DOHH2 (cell line): ENCODE data around the gene LHX5.

Experiments used
- EZH2phosphoT487 ChIP-seq: fragments of 200-600 bp; sonication (generic); IDR thresholded peaks from 2 replicates; pipeline ENCODE4 v1.6.1; 2017; ENCODE audit warnings: borderline replicate concordance, mild to moderate bottlenecking, antibody characterized with exemption, low read length, moderate library complexity, mixed read lengths
- TF ChIP-seq, protein P1 (sequence below): fragments of 200-600 bp; sonication (generic); IDR thresholded peaks from one replicate; pipeline ENCODE4 v1.5.1; 2014; ENCODE audit warnings: antibody characterized with exemption, mild to moderate bottlenecking, low read depth, low read length; ENCODE audit not compliant: poor library complexity, severe bottlenecking

DNA sequence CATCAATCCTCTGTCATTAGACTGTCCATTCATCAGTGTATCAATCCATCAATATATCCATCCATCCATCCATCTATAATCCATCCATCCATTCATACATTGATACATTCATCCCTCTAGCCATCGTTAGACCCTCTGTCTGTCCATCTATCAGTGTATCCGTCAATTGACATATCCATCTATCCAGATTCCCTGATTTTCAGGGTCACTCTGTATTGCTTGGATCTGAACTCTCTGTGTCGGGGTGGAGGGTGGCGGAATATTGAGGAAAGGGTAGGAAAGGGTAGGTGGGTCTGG, 32.4 kb downstream of the LHX5 start:
- TF ChIP-seq, protein P1, sequence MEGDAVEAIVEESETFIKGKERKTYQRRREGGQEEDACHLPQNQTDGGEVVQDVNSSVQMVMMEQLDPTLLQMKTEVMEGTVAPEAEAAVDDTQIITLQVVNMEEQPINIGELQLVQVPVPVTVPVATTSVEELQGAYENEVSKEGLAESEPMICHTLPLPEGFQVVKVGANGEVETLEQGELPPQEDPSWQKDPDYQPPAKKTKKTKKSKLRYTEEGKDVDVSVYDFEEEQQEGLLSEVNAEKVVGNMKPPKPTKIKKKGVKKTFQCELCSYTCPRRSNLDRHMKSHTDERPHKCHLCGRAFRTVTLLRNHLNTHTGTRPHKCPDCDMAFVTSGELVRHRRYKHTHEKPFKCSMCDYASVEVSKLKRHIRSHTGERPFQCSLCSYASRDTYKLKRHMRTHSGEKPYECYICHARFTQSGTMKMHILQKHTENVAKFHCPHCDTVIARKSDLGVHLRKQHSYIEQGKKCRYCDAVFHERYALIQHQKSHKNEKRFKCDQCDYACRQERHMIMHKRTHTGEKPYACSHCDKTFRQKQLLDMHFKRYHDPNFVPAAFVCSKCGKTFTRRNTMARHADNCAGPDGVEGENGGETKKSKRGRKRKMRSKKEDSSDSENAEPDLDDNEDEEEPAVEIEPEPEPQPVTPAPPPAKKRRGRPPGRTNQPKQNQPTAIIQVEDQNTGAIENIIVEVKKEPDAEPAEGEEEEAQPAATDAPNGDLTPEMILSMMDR: no peak
- no peak for TF ChIP-seq EZH2phosphoT487
